Esophagus muscularis mucosa (tissue), 4 donors: ENCODE results near the gene B4GALNT2.

Source experiments
- EP300 ChIP-seq: sonication (generic); formaldehyde crosslinking; IDR thresholded peaks from one replicate; pipeline ENCODE4 v1.6.1; 2017; ENCODE audit warnings: antibody characterized with exemption
- POLR2A ChIP-seq: fragments of 450-650 bp; IDR thresholded peaks from one replicate; pipeline ENCODE4 v1.6.1; 2017; ENCODE audit warnings: antibody characterized with exemption, moderate library complexity, mild to moderate bottlenecking, low read depth
- POLR2AphosphoS5 ChIP-seq, 2 donors: sonication (generic); formaldehyde crosslinking; IDR thresholded peaks; one replicate each; pipeline ENCODE4 v1.6.1; 2017; ENCODE audit warnings: antibody characterized with exemption in 2 of 2
- TF ChIP-seq, protein P1 (sequence below), 3 experiments: fragments of 200-600 bp in 2 of 3; fragments of 450-650 bp in 1 of 3; sonication (generic) in 2 of 3; IDR thresholded peaks; one replicate each; pipeline ENCODE4 v1.5.1; 2017 to 2019; ENCODE audit warnings: antibody characterized with exemption in 3 of 3, mild to moderate bottlenecking in 2 of 3, moderate library complexity in 1 of 3

DNA sequence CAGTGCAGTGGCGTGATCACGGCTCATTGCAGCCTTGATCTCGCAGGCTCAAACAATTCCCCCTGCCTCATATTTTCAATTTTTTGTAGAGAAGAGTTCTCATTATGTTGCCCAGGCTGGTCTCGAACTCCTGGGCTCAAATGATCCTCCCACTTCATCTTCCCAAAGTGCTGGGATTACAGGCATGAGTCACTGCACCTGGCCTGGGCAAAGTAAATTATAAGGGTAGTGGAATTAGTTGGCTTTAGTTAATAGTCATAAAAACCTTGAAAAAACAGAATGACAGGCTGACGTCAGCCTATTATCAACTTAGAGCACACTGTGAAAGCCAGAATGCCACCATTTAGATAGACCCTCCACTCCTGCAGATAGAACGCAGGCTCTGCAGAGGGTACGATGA is 43.5 kb upstream of the B4GALNT2 start:
- TF ChIP-seq POLR2AphosphoS5 (IDR thresholded peaks at IDR 0.05) (no peak), POLR2A (no peak), EP300 (no peak)
- TF ChIP-seq, protein P1, sequence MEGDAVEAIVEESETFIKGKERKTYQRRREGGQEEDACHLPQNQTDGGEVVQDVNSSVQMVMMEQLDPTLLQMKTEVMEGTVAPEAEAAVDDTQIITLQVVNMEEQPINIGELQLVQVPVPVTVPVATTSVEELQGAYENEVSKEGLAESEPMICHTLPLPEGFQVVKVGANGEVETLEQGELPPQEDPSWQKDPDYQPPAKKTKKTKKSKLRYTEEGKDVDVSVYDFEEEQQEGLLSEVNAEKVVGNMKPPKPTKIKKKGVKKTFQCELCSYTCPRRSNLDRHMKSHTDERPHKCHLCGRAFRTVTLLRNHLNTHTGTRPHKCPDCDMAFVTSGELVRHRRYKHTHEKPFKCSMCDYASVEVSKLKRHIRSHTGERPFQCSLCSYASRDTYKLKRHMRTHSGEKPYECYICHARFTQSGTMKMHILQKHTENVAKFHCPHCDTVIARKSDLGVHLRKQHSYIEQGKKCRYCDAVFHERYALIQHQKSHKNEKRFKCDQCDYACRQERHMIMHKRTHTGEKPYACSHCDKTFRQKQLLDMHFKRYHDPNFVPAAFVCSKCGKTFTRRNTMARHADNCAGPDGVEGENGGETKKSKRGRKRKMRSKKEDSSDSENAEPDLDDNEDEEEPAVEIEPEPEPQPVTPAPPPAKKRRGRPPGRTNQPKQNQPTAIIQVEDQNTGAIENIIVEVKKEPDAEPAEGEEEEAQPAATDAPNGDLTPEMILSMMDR (IDR thresholded peaks at IDR 0.05), result no peak
